ENCODE data around the gene ASCC1. TPM values are rescaled to one million over a fixed set of nuclear protein-coding genes. Genes with fewer than 3 reads are reported as not detected.

The ASCC1 gene
- total and polyA plus RNA-seq, 2 of the 13 experiments (the other 11 are each of a cell fraction or from before 2014, with no cell fraction given): 21.6 to 30.1 TPM

- TF ChIP-seq NFYC (CRISPR knock-in tag; IDR thresholded peaks at IDR 0.05): no peak
- no peak for TF ChIP-seq MXD4 (CRISPR knock-in tag; IDR thresholded peaks at IDR 0.05)
- TF ChIP-seq ZNF740 (CRISPR knock-in tag; IDR thresholded peaks at IDR 0.05): no peak
- TF ChIP-seq REL (CRISPR knock-in tag; conservative IDR thresholded peaks at IDR 0.05): no peak
- TF ChIP-seq, protein P1, sequence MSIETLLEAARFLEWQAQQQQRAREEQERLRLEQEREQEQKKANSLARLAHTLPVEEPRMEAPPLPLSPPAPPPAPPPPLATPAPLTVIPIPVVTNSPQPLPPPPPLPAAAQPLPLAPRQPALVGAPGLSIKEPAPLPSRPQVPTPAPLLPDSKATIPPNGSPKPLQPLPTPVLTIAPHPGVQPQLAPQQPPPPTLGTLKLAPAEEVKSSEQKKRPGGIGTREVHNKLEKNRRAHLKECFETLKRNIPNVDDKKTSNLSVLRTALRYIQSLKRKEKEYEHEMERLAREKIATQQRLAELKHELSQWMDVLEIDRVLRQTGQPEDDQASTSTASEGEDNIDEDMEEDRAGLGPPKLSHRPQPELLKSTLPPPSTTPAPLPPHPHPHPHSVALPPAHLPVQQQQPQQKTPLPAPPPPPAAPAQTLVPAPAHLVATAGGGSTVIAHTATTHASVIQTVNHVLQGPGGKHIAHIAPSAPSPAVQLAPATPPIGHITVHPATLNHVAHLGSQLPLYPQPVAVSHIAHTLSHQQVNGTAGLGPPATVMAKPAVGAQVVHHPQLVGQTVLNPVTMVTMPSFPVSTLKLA (IDR thresholded peaks at IDR 0.05): no peak
- TF ChIP-seq MAFK (conservative IDR thresholded peaks at IDR 0.05 in 1 of 2, IDR thresholded peaks at IDR 0.05 in 1 of 2; ENCODE audit: low read length in 2 of 2): no peak
- no peak for TF ChIP-seq ZFP90 (CRISPR knock-in tag; IDR thresholded peaks at IDR 0.05; ENCODE audit: borderline replicate concordance)
- TF ChIP-seq SIX4 (CRISPR knock-in tag; IDR thresholded peaks at IDR 0.05): peak; percentile 23; the same call in 1 of the 2 replicates
- TF ChIP-seq, protein P2, sequence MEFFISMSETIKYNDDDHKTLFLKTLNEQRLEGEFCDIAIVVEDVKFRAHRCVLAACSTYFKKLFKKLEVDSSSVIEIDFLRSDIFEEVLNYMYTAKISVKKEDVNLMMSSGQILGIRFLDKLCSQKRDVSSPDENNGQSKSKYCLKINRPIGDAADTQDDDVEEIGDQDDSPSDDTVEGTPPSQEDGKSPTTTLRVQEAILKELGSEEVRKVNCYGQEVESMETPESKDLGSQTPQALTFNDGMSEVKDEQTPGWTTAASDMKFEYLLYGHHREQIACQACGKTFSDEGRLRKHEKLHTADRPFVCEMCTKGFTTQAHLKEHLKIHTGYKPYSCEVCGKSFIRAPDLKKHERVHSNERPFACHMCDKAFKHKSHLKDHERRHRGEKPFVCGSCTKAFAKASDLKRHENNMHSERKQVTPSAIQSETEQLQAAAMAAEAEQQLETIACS (CRISPR knock-in tag; IDR thresholded peaks at IDR 0.05): no peak
- no peak for TF ChIP-seq ZNF18 (CRISPR knock-in tag; IDR thresholded peaks at IDR 0.05; ENCODE audit: insufficient replicate concordance)
- TF ChIP-seq ZNF17 (CRISPR knock-in tag; IDR thresholded peaks at IDR 0.05): no peak
- TF ChIP-seq SRSF1 (optimal IDR thresholded peaks at IDR 0.05; ENCODE audit: low read depth, low read length): no peak
- no peak for TF ChIP-seq ONECUT2 (CRISPR knock-in tag; IDR thresholded peaks at IDR 0.05)
- no peak for TF ChIP-seq POGZ (CRISPR knock-in tag; IDR thresholded peaks at IDR 0.05)
- no peak for TF ChIP-seq HBP1 (CRISPR knock-in tag; IDR thresholded peaks at IDR 0.05; ENCODE audit: low read depth)
- TF ChIP-seq RFXANK (CRISPR knock-in tag; IDR thresholded peaks at IDR 0.05): no peak
- TF ChIP-seq, protein P3, sequence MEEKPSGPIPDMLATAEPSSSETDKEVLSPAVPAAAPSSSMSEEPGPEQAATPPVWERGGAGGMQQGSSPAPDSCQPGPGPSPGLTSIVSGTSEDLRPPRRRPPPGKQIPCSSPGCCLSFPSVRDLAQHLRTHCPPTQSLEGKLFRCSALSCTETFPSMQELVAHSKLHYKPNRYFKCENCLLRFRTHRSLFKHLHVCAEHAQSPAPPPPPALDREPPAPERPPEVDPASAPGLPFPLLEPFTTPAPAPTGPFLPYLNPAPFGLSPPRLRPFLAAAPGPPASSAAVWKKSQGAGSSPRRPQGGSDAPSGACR (CRISPR knock-in tag; IDR thresholded peaks at IDR 0.05): 0 out of 2 replicates have a peak, but pooled peaks have one; percentile 51
Measured at GRCh38 chr10:72068901-72069446, 147.1 kb downstream of the ASCC1 start (continued).

Data from HepG2 (cell line).